Lung (tissue), 12 donors: ENCODE results near the gene OR4N2. TPM values are rescaled to one million over a fixed set of nuclear protein-coding genes. Genes with fewer than 3 reads are reported as not detected.
"Not testable (repeated sequence)": the region's sequence is repeated elsewhere in the genome, so short reads cannot be mapped to it uniquely, and the experiment has no call there.

Experiments
- ATAC-seq: fragments of 200-7000 bp; cut with Tn5 transposase; one replicate; pipeline ENCODE4 v1.9.1; 2020; ENCODE audit warnings: moderate number of reproducible peaks; ENCODE audit not compliant: insufficient read depth, low FRiP score
- DNase-seq, 3 donors: peaks; one replicate each; pipeline ENCODE4 v3.0.0-alpha.2; 2013 to 2017
- H3K27ac ChIP-seq, 2 donors: one replicate each; pipeline ENCODE4 v1.5.1; 2013; ENCODE audit warnings: mild to moderate bottlenecking in 2 of 2, moderate library complexity in 2 of 2, control low read depth in 1 of 2, inconsistent platforms in 1 of 2, low read depth in 1 of 2, low read length in 1 of 2
- H3K27me3 ChIP-seq, 3 donors: one replicate each; pipeline ENCODE4 v1.5.1; 2013; ENCODE audit warnings: low read length in 2 of 3; ENCODE audit not compliant: control insufficient read depth in 3 of 3, insufficient read depth in 3 of 3
- H3K36me3 ChIP-seq, 4 donors: one replicate each; pipeline ENCODE4 v1.5.1; 2013; ENCODE audit warnings: low read length in 4 of 4, mild to moderate bottlenecking in 1 of 4, moderate library complexity in 1 of 4; ENCODE audit not compliant: control insufficient read depth in 4 of 4, insufficient read depth in 4 of 4
- H3K4me1 ChIP-seq, 5 donors: one replicate each; pipeline ENCODE4 v1.5.1; 2013; ENCODE audit warnings: low read length in 5 of 5, mild to moderate bottlenecking in 2 of 5, moderate library complexity in 1 of 5; ENCODE audit not compliant: control insufficient read depth in 5 of 5, insufficient read depth in 5 of 5
- H3K4me3 ChIP-seq: one replicate; pipeline ENCODE4 v1.5.1; 2013; ENCODE audit warnings: mild to moderate bottlenecking, control low read depth, moderate library complexity
- H3K9ac ChIP-seq, 2 donors: one replicate each; pipeline ENCODE4 v1.5.1; 2013; ENCODE audit warnings: low read length in 2 of 2, control low read depth in 1 of 2; ENCODE audit not compliant: insufficient read depth in 1 of 2
- H3K9me3 ChIP-seq, 4 donors: one replicate each; pipeline ENCODE4 v1.5.1; 2013; ENCODE audit warnings: low read length in 3 of 4, mild to moderate bottlenecking in 1 of 4, moderate library complexity in 1 of 4; ENCODE audit not compliant: control insufficient read depth in 4 of 4, insufficient read depth in 3 of 4
- CTCF ChIP-seq: IDR thresholded peaks from 2 replicates; pipeline ENCODE4 v1.5.1; 2012; ENCODE audit warnings: mild to moderate bottlenecking; ENCODE audit errors: control extremely low read depth, extremely low read depth
- WGBS, 2 donors: extraction: QIAGEN DNeasy Blood & Tissue Kit; methylation state at CpG; one replicate each; pipeline ENCODE4 v1.1.7; 2013; 5-methylcytosine and 5-hydroxymethylcytosine counted together
- polyA plus RNA-seq, 2 donors: library from polyadenylated mRNA; stranded (reverse); fragments of 200-250 nt; gene quantifications; one replicate each; pipeline ENCODE4 v1.2.1, GENCODE V29; 2013
- total RNA-seq, 2 donors: library from RNA; depleted of rRNA in 1 of 2; stranded (reverse); fragments of >200 nt in 1 of 2; gene quantifications; one replicate each; pipeline ENCODE4 v1.2.1, GENCODE V29; 2014 to 2021
- donor health status: control.
- donor health status: control.
- donor health status: Bipolar disorder and iron deficiency.
- donor health status: healthy.
- donor health status: DM: yes; HTN: yes; CAD: no.

Gene OR4N2
- total and polyA plus RNA-seq, 4 donors, result 0.02 TPM; not detected in 3

GRCh38 chr14:19799880-19800279 lies 3.7 kb upstream of the OR4N2 start:
- Histone ChIP-seq H3K9me3 (peaks cover 0 to 4% (median 0%) of the 10 kb centered on the region in 4 donors), H3K27me3 (no peaks in the 10 kb centered on the region), H3K9ac (no peak overlapping the region), H3K27ac (no peak overlapping the region), H3K4me1 (no peaks in the 10 kb centered on the region), H3K36me3 (no peaks in the 10 kb centered on the region), H3K4me3 (no peak overlapping the region)
- no peak for TF ChIP-seq CTCF
- DNase-seq, result no peak
- ATAC-seq, result no peak
- 83 to 86% methylated on average over 5 of the region's 5 CpGs for WGBS, 2 donors

- H3K27me3 ChIP-seq, result no peaks in the 10 kb centered on the region
- ATAC-seq (no peak), DNase-seq (no peak)
- WGBS, 2 donors, result 82 to 83% methylated on average over 17 of the region's 17 CpGs
- no peaks in the 10 kb centered on the region for H3K36me3 ChIP-seq
- peaks cover 0 to 4% (median 0%) of the 10 kb centered on the region in 4 donors for H3K9me3 ChIP-seq
- H3K9ac ChIP-seq, result no peak overlapping the region
- H3K4me1 ChIP-seq, result no peaks in the 10 kb centered on the region
- no peak overlapping the region for H3K4me3 ChIP-seq
- H3K27ac ChIP-seq, result no peak overlapping the region
- no peak for TF ChIP-seq CTCF
Measured at GRCh38 chr14:19800282-19801117, 3.1 kb upstream of the OR4N2 start.

- TF ChIP-seq CTCF, result no peak
- no peak overlapping the region for H3K9ac ChIP-seq
- no peaks in the 10 kb centered on the region for H3K36me3 ChIP-seq
- ATAC-seq (no peak), DNase-seq (no peak)
- no peak overlapping the region for H3K27ac ChIP-seq
- 81 to 83% methylated on average over 13 of the region's 13 CpGs for WGBS, 2 donors
- H3K9me3 ChIP-seq, result peaks cover 0 to 4% (median 0%) of the 10 kb centered on the region in 4 donors
- H3K4me3 ChIP-seq, result no peak overlapping the region
- H3K27me3 ChIP-seq, result no peaks in the 10 kb centered on the region
- no peaks in the 10 kb centered on the region for H3K4me1 ChIP-seq
Measured at GRCh38 chr14:19801118-19801464, 2.5 kb upstream of the OR4N2 start.

GRCh38 chr14:19813171-19813920 lies 9.8 kb downstream of the OR4N2 start:
- H3K9me3 ChIP-seq, H3K4me1 ChIP-seq, ATAC-seq, H3K36me3 ChIP-seq, H3K9ac ChIP-seq, H3K4me3 ChIP-seq, DNase-seq, H3K27ac ChIP-seq, H3K27me3 ChIP-seq: not testable (repeated sequence)
- 52 to 69% methylated on average over 4 of the region's 4 CpGs for WGBS, 2 donors

GRCh38 chr14:19819879-19820278 lies 16.3 kb downstream of the OR4N2 start:
- not testable (repeated sequence) for H3K4me1 ChIP-seq, H3K27me3 ChIP-seq, H3K36me3 ChIP-seq, H3K4me3 ChIP-seq, H3K27ac ChIP-seq, DNase-seq, H3K9ac ChIP-seq, ATAC-seq, H3K9me3 ChIP-seq
- 46 to 75% methylated on average over 1 of the region's 1 CpG for WGBS, 2 donors

GRCh38 chr14:19821016-19821415 lies 17.4 kb downstream of the OR4N2 start:
- not testable (repeated sequence) for H3K9ac ChIP-seq, H3K9me3 ChIP-seq, H3K36me3 ChIP-seq, H3K4me1 ChIP-seq, H3K4me3 ChIP-seq, H3K27ac ChIP-seq, DNase-seq, ATAC-seq, H3K27me3 ChIP-seq
- 67 to 75% methylated on average over 6 of the region's 6 CpGs for WGBS, 2 donors
